Right ventricle myocardium inferior (tissue), 1 donor: ENCODE measurements around the gene KDF1. TPM values are rescaled to one million over a fixed set of nuclear protein-coding genes. Genes with fewer than 3 reads are reported as not detected.

ENCODE experiments used
- ATAC-seq: fragments of 200-7000 bp; cut with Tn5 transposase; one replicate; pipeline ENCODE4 v1.9.1; 2020; ENCODE audit warnings: mild to moderate bottlenecking, moderate library complexity
- DNase-seq: peaks from one replicate; pipeline ENCODE4 v3.0.0; 2021; ENCODE audit errors: missing footprints
- intact Hi-C: fragments of 100-400 bp; cut with DNase I; formaldehyde crosslinking; loops from one replicate; pipeline ENCODE4 v1.11.0; 2022
- long read RNA-seq: library from polyadenylated mRNA; unstranded; transcript quantifications from one replicate; pipeline ENCODE4 v2.0.0, GENCODE V29; 2021
- total RNA-seq: library from RNA; stranded (reverse); fragmentation: NEBNext Ultra II Directional; extraction: Animal tissue kit (Norgen Biotek cat#: 25700); gene quantifications from one replicate; pipeline ENCODE4 v1.2.1, GENCODE V29; 2021
- donor health status: DM: no; HTN: yes; CAD: no; lungs with severe emphysema.

Gene KDF1
- total RNA-seq = 0.68 TPM
- long read RNA-seq, partial matches to known transcripts = 0 of 3 reads
- long read RNA-seq, other reads (novel, unspliced or antisense) = 2 of 3 reads

DNA sequence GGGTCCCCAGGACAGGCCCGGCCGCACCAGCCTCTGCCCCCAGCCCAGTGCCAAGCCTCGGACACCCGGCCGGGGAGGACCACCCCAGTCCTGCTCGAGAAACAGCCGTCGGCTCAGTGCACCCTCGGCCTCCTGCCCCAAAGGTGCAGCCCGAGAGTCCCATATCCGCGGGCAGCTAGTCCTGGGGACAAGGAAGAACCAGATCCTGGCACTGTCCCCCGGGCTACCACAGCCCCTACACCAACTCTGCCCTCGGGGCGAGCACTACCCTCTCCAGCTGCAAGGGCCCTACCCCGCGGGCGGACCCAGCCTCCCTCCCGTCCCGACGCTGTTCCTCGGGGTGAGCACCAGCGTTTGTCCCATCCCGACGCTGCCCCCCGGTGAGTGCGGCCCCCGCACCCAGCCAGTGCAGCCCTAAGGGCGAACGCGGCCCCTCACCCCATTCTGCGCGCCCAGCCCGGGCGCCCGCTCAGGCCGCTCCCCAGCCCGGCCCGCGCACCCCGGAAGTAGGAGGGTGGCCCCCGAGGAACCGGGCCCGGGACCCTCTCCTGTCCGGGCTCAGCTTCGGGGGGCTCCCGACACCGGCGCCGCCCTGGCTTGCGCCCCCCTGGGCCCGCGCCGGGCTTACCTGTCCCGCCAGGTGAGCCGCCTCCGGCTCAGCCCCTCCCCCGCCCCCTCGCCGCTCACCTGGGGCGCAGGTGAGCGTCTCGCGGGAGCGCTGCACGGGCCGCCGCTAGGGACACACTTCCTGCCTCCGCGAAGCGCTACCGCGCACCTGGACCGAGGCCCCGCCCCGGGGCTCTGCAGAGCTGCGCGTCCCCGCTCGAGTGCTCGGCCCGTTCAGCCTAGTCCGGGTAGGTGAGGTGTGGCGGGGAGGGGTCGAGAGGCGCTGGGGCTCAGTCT is at the start of gene KDF1:
Gene KDF1 (minus strand): TSS at position 747 of the 903 bp plus-strand sequence. CDS start 8,088 bp downstream, outside the sequence.
- intact Hi-C loops = loop anchor here (10.0 kb wide), 1 partner anchor 135 kb away; no protein-coding TSS in a partner anchor
- ATAC-seq (peak; percentile 36), DNase-seq (no peak)

DNA sequence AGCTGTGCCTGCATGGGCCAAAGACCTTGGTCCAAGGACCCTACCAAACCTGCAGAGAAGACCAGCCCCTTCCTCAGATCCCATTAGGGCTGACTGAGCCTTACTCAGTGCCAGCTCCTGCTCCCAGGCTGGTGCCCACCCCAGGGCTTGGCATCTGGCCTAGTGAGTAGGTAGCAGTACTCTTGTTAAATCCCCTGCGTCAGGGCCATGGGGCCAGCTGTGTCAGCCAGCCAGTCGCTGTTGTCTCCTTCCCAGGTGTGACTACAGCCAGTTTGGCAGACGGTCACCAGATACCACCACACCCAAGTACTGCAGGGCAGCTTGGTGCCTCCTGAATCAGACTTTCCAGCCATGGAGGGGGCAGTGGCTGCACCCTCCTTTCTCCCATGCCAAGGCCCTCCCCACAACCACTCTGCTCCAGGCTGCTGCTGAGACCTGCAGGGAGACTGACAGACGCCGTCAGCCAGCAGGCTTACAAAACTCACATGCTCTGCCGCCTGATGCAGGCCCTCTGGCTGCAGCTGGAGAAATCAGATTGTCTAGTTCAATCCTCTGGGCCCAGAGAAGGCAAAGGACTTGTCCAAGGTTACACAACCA is 49.4 kb upstream of the KDF1 start:
- intact Hi-C loops = no loop called here
- DNase-seq = no peak
- ATAC-seq = no peak

GRCh38 chr1:27007909-27008582 is 47.8 kb upstream of the KDF1 start:
- ATAC-seq (no peak), DNase-seq (no peak)
- intact Hi-C loops = no loop called here

DNA sequence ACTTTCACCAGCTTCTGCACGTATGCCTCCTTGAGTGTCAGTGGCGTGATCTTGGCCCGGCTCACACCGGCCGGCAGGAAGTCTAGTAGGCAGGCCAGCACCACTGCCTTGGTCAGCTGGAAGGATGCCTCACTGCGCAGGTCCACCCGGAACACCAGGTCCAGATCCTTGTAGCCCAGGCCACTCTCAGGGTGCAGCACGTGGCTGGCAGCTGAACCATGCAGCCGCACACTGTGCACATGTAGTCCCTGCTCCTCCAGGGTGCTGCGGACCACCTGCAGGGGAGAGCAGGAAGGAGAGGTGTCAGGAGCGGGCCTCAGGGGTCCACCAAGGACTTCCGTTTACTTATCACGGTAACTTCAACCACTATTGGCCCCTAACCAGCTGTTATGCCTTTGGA is 46.4 kb upstream of the KDF1 start:
- ATAC-seq = no peak
- DNase-seq = no peak
- intact Hi-C loops = no loop called here

- ATAC-seq (no peak), DNase-seq (no peak)
- intact Hi-C loops = no loop called here
These were observed 45.6 kb upstream of the KDF1 start for GRCh38 chr1:27005648-27006496.

GRCh38 chr1:27005166-27005530 is 44.9 kb upstream of the KDF1 start:
- ATAC-seq (no peak), DNase-seq (no peak)
- intact Hi-C loops = no loop called here

DNA sequence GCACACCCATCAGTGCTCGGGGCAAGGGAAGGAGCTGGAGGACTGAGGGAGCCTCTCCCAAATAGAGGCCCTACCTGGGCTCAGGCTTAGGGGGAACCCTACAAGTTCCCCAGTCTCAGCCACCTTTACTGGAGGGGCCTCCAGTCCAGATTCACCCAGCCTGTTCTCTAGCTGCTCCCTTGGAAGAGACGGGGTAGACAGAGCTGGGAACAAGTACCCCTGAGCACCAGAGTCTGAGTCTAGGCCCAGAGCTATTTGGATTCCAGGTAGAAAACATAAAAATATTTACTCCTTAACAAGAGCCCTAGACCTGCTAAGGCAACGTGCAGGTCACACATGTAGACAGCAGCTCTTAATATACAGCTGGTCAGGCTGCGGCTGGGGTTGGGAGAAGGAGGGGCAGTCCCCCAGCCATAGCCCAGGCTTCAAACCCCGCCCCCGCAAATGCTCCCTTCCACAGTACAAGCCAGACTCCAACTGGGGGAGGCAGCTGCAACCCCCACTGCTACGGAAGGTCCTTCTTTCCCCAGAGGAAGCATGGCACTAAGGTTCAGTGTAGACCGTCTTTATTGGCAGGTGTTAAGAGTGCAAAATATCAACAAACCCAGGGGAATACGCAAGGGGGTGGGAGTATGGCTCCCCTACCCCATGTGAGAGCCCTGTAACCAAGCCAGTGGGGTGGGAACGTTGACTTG is 44.4 kb upstream of the KDF1 start:
- no peak for ATAC-seq
- intact Hi-C loops = no loop called here
- no peak for DNase-seq

DNA sequence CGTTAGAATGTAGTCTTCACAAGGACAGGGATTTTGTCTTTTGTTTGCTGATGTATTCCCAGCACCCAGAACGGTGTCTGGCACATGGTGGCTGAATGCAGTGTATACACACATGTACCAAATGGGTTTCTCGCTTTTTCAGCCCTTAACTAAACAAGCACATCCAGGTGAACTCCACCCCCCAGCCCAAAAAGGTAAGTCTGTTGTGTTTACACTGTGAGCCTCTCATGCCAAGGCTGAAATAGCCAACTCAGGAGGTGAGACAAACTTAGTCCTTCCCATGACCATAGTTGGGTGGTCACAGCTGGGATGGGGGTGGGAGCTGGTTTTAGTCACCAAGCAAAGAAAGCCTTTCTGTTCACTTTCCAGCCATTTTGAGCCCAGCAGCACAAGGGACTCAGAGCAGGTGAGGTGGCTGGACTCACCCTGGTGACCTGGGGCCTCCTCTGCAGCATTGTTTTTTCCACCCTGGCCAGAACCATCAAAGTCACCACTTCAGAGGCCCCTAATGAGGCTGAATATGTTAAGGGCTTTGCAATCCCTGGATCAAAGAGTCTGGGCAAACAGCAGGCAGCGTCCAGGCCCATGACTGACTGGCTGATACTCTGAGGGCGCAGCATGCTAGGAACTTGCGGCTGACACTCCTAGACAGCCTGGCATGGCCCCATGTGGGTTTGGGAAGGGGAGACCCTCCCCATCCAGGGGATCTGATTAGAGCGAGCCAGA is 43.6 kb upstream of the KDF1 start:
- ATAC-seq (no peak), DNase-seq (no peak)
- intact Hi-C loops = no loop called here

DNA sequence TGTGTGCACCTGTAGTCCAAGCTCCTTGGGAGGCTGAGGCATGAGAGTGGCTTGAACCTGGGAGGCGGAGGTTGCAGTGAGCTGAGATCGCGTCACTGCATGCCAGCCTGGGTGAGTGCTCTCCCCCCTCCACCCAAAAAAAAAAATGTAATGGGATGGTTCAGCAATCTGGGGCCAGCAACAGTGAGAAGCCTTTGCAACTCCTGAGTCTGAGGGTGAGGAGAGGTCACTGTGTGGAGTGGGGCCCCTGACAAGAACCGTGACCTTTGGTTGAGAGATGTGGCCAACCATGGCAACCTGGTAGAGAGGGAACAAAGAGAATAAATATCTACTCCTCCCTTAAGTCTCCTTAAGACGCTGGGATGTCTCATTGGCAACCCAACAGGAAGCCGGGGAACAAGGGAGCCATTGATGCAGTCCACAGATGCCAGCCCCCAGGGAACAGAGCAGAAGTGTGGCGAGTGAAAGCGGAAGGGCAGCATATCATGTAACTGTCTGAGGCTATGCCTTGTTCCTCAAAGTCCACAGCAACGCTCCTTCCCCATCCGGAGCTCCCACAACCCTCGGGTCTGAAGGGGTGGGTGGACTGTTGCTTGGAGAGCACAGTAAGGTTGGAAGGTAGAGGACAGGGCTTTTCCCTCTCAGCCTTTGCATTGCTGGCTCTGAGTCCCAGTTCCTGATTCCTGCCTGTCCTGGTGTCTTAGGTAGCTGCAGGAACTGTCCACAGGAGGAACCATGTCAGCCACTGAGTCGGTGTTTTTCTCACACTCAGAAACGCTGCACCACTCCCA is 41.5 kb upstream of the KDF1 start:
- peak; percentile 84 for DNase-seq
- intact Hi-C loops = no loop called here
- peak; percentile 55 for ATAC-seq

GRCh38 chr1:27000817-27001460 is 40.7 kb upstream of the KDF1 start:
- no peak for ATAC-seq
- intact Hi-C loops = no loop called here
- no peak for DNase-seq

DNA sequence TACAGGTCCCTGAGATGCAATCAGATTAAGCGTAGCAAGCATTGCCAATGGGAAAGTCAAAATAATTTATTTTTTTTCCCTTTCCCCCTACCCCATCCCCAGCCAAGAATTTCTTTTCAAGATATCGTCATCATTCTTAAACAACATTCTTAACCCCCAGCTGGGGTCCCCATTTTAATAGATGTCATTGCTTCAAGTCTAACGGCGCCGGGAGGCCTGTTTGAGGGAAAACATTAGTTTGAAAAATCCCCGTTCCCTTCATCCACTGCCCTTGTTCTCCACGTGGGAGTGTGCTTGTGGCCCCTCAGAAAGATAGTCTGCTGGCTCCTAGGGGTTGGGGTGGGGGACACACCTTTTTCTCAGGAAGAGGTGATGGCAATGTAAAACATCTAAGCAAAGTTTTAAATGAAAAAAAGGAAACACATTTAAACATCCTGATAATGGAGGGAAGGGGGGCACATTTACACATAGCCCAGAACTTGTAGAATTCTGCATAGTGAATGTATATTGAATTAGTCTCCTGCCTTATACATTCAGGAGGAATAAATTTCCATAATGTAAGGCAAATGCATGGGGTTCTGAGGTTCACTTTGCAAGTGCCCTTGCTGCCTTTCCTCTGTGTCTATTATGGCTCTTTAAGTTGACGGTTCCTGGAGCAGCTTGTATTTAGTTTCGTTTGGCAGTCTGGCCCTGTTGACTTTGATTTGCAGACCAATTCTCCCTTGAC is 40.0 kb upstream of the KDF1 start:
- intact Hi-C loops = no loop called here
- ATAC-seq (no peak), DNase-seq (no peak)

GRCh38 chr1:26999440-26999987 is 39.2 kb upstream of the KDF1 start:
- peak; percentile 78 for ATAC-seq
- intact Hi-C loops = loop anchor here (2.0 kb wide), 1 partner anchor 13 kb away; the partner anchor contains the start of gene TENT5B
- no peak for DNase-seq

- intact Hi-C loops = loop anchor here (2.0 kb wide), 1 partner anchor 14 kb away; the partner anchor contains the start of gene TENT5B
These were observed 38.4 kb upstream of the KDF1 start for GRCh38 chr1:26998429-26999300.

GRCh38 chr1:26996665-26997064 is 36.4 kb upstream of the KDF1 start:
- intact Hi-C loops = loop anchor here (1.0 to 2.0 kb wide), 2 partner anchors 48 to 101 kb away; no protein-coding TSS in a partner anchor
- ATAC-seq = no peak

More at GRCh38 chr1:26998429-26999300, 38.4 kb upstream of the KDF1 start:
- DNase-seq = no peak
- ATAC-seq = no peak

More at GRCh38 chr1:26996665-26997064, 36.4 kb upstream of the KDF1 start:
- DNase-seq = no peak
